GM12864 (cell line): ENCODE results near the gene KCNK4.
"Not testable (repeated sequence)": the region's sequence is repeated elsewhere in the genome, so short reads cannot be mapped to it uniquely, and the experiment has no call there.

Experiments
- DNase-seq: peaks from one replicate; pipeline ENCODE4 v3.0.0-alpha.2; 2011; ENCODE audit warnings: low read depth
- H3K4me3 ChIP-seq: 2 replicates; pipeline ENCODE4 v1.5.1; 2011; ENCODE audit warnings: mild to moderate bottlenecking, low read depth, low read length, control low read depth
- CTCF ChIP-seq: IDR thresholded peaks from 2 replicates; pipeline ENCODE4 v1.5.1; 2011; ENCODE audit warnings: low read depth, mild to moderate bottlenecking, moderate library complexity, low read length, control low read depth, inconsistent platforms; ENCODE audit errors: missing control alignments

KCNK4 gene

DNA sequence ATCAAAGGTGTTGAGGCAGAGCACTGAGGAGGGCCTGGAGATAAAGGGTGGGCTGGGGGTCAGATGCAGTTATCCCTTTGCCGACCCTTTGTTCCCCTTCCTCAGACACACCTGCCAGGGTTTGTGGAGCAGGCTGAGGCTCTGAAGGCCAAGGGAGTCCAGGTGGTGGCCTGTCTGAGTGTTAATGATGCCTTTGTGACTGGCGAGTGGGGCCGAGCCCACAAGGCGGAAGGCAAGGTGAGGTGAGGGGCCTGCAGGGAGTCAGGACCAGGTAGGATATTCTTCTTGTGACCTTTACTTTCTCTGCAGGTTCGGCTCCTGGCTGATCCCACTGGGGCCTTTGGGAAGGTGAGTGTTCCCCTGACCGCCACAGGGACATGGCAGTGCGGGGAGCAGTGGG is 29.5 kb downstream of the KCNK4 start:
- no peak for TF ChIP-seq CTCF
- DNase-seq = no peak
- H3K4me3 ChIP-seq = no peak overlapping the region

GRCh38 chr11:64321026-64321425 is 29.9 kb downstream of the KCNK4 start:
- DNase-seq = no peak
- H3K4me3 ChIP-seq = no peak overlapping the region
- no peak for TF ChIP-seq CTCF

GRCh38 chr11:64321533-64321932 is 30.4 kb downstream of the KCNK4 start:
- H3K4me3 ChIP-seq = no peak overlapping the region
- DNase-seq = no peak
- TF ChIP-seq CTCF = no peak

DNA sequence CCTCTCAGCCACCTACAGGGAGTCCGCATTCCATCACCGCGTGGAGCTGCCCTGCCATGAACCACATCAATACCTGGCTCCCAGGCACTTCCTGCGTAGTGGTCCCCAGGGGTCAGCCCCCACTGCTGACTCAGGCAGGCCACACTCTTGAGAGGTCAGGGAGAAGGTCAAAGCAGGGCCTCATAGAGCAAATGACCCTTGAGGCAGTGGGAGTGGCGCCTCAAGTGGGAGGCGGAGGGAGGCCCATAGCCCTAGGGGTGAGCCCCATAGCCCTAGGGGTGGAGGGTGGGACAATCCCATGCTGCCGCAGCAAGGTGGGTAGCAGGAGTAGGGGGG is 31.8 kb downstream of the KCNK4 start:
- DNase-seq = no peak
- no peak overlapping the region for H3K4me3 ChIP-seq
- TF ChIP-seq CTCF = no peak

DNA sequence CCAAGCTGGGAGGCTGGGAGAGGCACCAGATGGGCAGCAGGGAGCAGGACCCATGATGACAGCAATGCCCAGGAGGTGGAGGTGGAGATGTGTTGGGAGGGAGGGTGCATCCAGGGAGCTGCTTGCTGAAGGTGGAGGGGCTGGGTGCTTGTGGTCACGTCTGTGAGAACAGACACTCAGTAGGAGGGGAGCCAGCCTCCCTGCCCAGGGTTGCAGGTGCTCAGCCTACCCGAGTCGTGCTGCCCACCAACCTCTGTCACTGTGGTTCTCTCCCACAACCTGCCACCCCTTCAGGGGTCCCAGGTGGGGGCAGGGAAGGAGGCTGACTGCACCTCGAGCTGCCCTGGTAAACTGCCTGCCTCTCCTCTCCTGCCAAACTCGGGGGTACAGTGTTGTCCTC is 32.3 kb downstream of the KCNK4 start:
- no peak for DNase-seq
- no peak for TF ChIP-seq CTCF
- H3K4me3 ChIP-seq = no peak overlapping the region

DNA sequence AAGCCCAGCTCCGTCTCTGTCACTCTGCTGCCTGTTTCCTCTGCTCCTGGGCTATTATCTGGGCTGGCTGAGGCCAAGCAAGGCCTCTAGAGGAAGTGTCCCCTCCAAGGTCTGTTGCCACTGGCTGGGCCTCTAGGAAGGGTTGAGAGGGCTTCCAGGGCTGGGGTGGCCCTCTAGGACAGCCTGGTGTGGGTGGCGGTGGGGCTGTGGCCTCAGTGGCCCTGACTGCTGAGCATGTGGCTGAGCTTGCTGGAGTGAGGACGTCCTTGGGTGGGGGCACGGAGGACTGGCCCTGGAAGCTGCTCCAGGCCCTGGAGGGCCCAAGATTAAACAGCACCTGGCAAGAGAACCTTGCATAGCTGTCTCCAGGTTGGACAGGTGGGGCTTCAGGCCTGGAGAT is 32.9 kb downstream of the KCNK4 start:
- not testable (repeated sequence) for H3K4me3 ChIP-seq, DNase-seq

DNA sequence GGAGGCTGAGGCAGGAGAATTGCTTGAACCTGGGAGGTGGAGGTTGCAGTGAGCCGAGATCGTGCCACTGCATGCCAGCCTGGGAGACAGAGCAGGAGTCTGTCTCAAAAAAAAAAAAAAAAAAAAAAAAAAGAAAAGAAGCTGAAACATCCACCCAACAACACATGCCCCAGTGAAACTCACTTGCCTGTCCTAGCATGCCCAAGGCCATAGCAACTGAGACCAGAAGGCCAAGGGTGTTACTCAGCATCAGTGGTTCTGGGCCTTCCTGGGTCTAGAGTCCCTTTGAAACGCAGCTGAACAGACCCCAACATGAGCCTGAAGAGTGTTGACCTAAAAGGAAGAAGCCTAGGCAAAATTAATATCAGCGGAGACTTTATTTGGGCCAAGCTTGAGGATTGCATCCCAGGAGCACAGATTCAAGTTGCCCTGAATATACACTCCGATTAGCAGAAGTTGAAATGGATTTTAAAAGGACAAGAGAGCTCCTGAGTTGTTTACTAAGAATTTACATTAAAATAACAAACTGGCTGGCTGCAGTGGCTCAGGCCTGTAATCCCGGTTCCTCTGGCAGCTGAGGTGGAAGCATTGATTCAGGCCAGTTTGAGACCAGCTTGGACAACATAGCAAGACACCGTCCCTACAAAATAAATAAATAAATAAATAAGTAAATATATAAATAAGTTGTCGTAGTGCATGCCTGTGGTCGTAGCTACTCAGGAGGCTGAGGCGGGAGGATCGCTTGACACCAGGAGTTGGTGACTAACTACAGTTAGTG is 33.8 kb downstream of the KCNK4 start:
- no peak for TF ChIP-seq CTCF
- H3K4me3 ChIP-seq = no peak overlapping the region
- DNase-seq = no peak

DNA sequence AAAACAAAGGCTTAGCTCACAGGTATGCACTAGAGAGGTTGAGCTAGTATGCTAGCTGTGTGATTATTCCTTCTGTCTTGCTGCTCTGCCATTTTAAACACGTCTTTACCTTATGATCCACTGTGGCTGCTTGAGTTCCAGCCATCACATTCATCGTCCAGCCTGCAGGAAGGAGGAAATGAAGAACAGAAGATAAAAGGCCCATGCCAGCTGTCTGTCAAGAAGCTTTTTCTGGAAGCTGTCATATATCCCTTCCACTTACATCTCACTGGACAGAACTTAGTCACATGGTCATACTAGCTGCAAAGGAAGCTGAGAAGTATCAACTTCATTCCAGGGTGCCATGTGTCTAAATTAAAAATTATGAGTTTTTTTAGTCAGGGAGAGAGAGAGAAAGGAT is 36.3 kb downstream of the KCNK4 start:
- H3K4me3 ChIP-seq = no peak overlapping the region
- TF ChIP-seq CTCF = no peak
- no peak for DNase-seq
